ENCODE data around the gene TXNRD2. TPM values are rescaled to one million over a fixed set of nuclear protein-coding genes. Genes with fewer than 3 reads are reported as not detected.

The TXNRD2 gene
- total and polyA plus RNA-seq, 2 experiments from 2014 or later = 11.2 to 12.4 TPM

DNA sequence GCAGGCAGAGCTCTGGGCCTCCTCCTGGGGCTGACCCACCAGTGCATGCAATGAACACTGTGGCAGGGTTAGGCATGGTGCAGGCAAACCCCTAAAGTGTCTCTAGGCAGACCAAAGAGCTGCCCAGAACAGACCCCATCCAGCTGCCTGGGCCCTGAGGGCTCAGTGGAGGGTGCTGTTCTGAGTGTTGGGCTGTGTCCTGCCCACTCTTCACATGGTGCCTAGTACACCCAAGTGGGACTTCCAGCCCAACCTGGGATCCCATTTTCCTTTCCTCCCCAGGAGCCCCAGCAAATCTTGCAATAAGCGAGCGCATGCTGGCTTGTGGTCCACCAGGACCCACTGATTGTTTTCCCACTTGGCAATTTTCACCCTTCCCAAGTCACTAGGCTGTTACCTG is 48.6 kb upstream of the TXNRD2 start:
- no peaks in the 10 kb centered on the region for H3K36me3 Mint-ChIP-seq (ENCODE audit: low read depth)
- H3K27me3 Mint-ChIP-seq (ENCODE audit: insufficient read depth, low read depth, poor library complexity) = peaks cover 9% of the 10 kb centered on the region
- Histone ChIP-seq H3F3A (replicated peaks; ENCODE audit: low read depth) (no peaks in the 10 kb centered on the region), H3K27ac (ENCODE audit: low read depth) (no peak overlapping the region), H3K79me2 (replicated peaks; ENCODE audit: insufficient read depth) (peaks cover 8% of the 10 kb centered on the region), H2AFZ (no peak overlapping the region), H3K36me3 (ENCODE audit: insufficient read depth) (no peaks in the 10 kb centered on the region), H4K20me1 (replicated peaks; ENCODE audit: insufficient read depth) (no peaks in the 10 kb centered on the region), H3K4me1 (ENCODE audit: insufficient read depth) (peaks cover 8% of the 10 kb centered on the region; the same call in 1 of the 2 replicates), H3K4me3 (no peak overlapping the region), H3K9me2 (ENCODE audit: insufficient read depth) (no peaks in the 10 kb centered on the region), H3K4me2 (no peak overlapping the region), H3K27me3 (ENCODE audit: insufficient read depth) (no peaks in the 10 kb centered on the region)
- H3K4me1 Mint-ChIP-seq = peaks cover 2% of the 10 kb centered on the region; the same call in 2 of the 3 replicates
- no peak for TF ChIP-seq EZH2phosphoT487 (IDR thresholded peaks at IDR 0.05; ENCODE audit: unreplicated experiment)
- TF ChIP-seq POLR2AphosphoS5 (IDR thresholded peaks at IDR 0.05; ENCODE audit: low read depth) = no peak
- no peak for TF ChIP-seq ZNF114 (CRISPR knock-in tag; IDR thresholded peaks at IDR 0.05)
- TF ChIP-seq CREB1 (CRISPR knock-in tag; IDR thresholded peaks at IDR 0.05; ENCODE audit: low read depth) = no peak
- no peak for TF ChIP-seq ZNF331 (CRISPR knock-in tag; IDR thresholded peaks at IDR 0.05; ENCODE audit: low read depth)
- no peak for TF ChIP-seq STAT1 (IDR thresholded peaks at IDR 0.05; ENCODE audit: unreplicated experiment)
- TF ChIP-seq, protein P1, sequence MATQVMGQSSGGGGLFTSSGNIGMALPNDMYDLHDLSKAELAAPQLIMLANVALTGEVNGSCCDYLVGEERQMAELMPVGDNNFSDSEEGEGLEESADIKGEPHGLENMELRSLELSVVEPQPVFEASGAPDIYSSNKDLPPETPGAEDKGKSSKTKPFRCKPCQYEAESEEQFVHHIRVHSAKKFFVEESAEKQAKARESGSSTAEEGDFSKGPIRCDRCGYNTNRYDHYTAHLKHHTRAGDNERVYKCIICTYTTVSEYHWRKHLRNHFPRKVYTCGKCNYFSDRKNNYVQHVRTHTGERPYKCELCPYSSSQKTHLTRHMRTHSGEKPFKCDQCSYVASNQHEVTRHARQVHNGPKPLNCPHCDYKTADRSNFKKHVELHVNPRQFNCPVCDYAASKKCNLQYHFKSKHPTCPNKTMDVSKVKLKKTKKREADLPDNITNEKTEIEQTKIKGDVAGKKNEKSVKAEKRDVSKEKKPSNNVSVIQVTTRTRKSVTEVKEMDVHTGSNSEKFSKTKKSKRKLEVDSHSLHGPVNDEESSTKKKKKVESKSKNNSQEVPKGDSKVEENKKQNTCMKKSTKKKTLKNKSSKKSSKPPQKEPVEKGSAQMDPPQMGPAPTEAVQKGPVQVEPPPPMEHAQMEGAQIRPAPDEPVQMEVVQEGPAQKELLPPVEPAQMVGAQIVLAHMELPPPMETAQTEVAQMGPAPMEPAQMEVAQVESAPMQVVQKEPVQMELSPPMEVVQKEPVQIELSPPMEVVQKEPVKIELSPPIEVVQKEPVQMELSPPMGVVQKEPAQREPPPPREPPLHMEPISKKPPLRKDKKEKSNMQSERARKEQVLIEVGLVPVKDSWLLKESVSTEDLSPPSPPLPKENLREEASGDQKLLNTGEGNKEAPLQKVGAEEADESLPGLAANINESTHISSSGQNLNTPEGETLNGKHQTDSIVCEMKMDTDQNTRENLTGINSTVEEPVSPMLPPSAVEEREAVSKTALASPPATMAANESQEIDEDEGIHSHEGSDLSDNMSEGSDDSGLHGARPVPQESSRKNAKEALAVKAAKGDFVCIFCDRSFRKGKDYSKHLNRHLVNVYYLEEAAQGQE (IDR thresholded peaks at IDR 0.05; ENCODE audit: unreplicated experiment) = no peak
- TF ChIP-seq, protein P2, sequence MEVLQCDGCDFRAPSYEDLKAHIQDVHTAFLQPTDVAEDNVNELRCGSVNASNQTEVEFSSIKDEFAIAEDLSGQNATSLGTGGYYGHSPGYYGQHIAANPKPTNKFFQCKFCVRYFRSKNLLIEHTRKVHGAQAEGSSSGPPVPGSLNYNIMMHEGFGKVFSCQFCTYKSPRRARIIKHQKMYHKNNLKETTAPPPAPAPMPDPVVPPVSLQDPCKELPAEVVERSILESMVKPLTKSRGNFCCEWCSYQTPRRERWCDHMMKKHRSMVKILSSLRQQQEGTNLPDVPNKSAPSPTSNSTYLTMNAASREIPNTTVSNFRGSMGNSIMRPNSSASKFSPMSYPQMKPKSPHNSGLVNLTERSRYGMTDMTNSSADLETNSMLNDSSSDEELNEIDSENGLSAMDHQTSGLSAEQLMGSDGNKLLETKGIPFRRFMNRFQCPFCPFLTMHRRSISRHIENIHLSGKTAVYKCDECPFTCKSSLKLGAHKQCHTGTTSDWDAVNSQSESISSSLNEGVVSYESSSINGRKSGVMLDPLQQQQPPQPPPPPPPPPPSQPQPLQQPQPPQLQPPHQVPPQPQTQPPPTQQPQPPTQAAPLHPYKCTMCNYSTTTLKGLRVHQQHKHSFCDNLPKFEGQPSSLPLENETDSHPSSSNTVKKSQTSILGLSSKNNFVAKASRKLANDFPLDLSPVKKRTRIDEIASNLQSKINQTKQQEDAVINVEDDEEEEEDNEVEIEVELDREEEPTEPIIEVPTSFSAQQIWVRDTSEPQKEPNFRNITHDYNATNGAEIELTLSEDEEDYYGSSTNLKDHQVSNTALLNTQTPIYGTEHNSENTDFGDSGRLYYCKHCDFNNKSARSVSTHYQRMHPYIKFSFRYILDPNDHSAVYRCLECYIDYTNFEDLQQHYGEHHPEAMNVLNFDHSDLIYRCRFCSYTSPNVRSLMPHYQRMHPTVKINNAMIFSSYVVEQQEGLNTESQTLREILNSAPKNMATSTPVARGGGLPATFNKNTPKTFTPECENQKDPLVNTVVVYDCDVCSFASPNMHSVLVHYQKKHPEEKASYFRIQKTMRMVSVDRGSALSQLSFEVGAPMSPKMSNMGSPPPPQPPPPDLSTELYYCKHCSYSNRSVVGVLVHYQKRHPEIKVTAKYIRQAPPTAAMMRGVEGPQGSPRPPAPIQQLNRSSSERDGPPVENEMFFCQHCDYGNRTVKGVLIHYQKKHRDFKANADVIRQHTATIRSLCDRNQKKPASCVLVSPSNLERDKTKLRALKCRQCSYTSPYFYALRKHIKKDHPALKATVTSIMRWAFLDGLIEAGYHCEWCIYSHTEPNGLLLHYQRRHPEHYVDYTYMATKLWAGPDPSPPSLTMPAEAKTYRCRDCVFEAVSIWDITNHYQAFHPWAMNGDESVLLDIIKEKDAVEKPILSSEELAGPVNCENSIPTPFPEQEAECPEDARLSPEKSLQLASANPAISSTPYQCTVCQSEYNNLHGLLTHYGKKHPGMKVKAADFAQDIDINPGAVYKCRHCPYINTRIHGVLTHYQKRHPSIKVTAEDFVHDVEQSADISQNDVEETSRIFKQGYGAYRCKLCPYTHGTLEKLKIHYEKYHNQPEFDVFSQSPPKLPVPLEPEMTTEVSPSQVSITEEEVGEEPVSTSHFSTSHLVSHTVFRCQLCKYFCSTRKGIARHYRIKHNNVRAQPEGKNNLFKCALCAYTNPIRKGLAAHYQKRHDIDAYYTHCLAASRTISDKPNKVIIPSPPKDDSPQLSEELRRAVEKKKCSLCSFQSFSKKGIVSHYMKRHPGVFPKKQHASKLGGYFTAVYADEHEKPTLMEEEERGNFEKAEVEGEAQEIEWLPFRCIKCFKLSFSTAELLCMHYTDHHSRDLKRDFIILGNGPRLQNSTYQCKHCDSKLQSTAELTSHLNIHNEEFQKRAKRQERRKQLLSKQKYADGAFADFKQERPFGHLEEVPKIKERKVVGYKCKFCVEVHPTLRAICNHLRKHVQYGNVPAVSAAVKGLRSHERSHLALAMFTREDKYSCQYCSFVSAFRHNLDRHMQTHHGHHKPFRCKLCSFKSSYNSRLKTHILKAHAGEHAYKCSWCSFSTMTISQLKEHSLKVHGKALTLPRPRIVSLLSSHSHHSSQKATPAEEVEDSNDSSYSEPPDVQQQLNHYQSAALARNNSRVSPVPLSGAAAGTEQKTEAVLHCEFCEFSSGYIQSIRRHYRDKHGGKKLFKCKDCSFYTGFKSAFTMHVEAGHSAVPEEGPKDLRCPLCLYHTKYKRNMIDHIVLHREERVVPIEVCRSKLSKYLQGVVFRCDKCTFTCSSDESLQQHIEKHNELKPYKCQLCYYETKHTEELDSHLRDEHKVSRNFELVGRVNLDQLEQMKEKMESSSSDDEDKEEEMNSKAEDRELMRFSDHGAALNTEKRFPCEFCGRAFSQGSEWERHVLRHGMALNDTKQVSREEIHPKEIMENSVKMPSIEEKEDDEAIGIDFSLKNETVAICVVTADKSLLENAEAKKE (CRISPR knock-in tag; IDR thresholded peaks at IDR 0.05) = no peak
- TF ChIP-seq, protein P3, sequence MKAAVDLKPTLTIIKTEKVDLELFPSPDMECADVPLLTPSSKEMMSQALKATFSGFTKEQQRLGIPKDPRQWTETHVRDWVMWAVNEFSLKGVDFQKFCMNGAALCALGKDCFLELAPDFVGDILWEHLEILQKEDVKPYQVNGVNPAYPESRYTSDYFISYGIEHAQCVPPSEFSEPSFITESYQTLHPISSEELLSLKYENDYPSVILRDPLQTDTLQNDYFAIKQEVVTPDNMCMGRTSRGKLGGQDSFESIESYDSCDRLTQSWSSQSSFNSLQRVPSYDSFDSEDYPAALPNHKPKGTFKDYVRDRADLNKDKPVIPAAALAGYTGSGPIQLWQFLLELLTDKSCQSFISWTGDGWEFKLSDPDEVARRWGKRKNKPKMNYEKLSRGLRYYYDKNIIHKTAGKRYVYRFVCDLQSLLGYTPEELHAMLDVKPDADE (IDR thresholded peaks at IDR 0.05) = no peak
- TF ChIP-seq JUNB (IDR thresholded peaks at IDR 0.05; ENCODE audit: unreplicated experiment) = no peak
- no peak for DNase-seq (ENCODE audit: low spot score)
- no peak overlapping the region for H3K27ac Mint-ChIP-seq
- ATAC-seq = no peak
- H3K4me3 Mint-ChIP-seq = no peak overlapping the region
- H3K9me3 Mint-ChIP-seq = no peaks in the 10 kb centered on the region
